Measurements from ENCODE around the gene ACVR1B. TPM values are rescaled to one million over a fixed set of nuclear protein-coding genes. Genes with fewer than 3 reads are reported as not detected.

ACVR1B gene
- total RNA-seq, 1 donor from 2014 or later = 34.9 TPM

DNA sequence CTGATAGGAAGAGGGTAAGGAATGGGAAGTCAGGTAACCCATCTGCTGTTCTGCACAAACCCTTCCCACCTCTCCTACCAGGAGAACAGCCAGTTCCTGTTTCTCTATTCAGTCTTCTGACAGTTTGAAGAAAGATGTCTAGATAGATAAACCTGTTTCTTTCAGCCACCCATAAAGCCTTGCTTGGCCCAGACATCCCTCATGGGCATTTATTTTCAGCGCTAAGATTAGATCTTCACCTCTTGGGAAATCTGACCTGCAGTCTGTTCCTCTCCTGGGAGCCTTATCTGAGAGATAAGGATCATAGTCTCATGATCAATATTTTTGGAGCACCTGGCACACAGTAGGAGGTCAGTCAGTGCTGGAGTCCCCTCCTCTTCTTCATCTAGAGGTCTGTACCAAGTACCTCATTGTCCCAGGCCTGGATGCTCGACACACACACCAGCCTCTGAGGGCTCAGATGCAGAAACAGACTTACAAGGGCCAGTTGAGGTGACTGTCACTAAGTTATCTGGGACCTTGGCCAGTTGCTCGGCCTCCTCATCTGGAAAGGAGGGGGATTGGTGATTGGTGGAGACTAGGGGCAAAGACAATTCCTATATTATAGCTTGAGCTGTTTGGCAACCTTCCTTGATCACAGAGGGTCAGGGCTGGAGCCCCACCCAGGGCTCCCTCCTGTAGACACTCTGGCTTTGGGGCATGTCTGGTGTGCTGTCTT lies 26.0 kb upstream of the ACVR1B start:
- ATAC-seq (no peak), DNase-seq (no peak)
- Histone ChIP-seq H3K27ac (peak overlapping the region; percentile 69), H3K36me3 (peaks cover 5% of the 10 kb centered on the region), H3K9me3 (no peaks in the 10 kb centered on the region), H3K4me1 (peaks cover 48% of the 10 kb centered on the region), H3K27me3 (ENCODE audit: low read depth) (no peaks in the 10 kb centered on the region), H3K4me3 (no peak overlapping the region)
- TF ChIP-seq, protein P1, sequence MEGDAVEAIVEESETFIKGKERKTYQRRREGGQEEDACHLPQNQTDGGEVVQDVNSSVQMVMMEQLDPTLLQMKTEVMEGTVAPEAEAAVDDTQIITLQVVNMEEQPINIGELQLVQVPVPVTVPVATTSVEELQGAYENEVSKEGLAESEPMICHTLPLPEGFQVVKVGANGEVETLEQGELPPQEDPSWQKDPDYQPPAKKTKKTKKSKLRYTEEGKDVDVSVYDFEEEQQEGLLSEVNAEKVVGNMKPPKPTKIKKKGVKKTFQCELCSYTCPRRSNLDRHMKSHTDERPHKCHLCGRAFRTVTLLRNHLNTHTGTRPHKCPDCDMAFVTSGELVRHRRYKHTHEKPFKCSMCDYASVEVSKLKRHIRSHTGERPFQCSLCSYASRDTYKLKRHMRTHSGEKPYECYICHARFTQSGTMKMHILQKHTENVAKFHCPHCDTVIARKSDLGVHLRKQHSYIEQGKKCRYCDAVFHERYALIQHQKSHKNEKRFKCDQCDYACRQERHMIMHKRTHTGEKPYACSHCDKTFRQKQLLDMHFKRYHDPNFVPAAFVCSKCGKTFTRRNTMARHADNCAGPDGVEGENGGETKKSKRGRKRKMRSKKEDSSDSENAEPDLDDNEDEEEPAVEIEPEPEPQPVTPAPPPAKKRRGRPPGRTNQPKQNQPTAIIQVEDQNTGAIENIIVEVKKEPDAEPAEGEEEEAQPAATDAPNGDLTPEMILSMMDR (IDR thresholded peaks at IDR 0.05) = no peak
- intact Hi-C loops (cut with DNase I) = no loop called here

DNA sequence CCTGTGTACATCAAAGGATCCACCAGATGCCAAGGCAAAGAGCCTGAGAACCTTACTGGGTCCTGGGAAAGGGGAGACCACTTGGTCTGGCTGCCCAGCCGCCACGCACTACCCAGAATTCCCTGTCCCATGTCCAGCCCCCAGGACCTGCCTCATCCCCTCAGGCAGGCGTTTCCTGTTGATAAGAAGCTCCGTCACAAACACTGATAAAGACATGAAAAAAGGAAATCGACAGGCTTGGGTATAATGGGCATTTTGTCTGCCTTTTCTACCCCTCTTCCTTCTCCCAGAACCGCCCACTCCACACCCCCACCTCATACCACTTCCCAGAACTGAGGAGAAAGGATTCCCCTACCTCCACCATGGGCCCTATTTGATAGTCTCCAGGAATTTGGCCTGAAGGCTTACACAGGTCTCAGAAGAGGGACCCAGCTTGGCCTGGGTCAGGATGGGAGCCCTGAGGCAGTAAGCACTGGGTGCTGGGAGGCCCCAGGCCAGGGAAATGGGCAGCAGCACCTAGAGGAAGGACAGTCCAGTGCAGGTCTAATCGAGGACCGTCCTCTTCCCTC lies 25.4 kb upstream of the ACVR1B start:
- H3K4me1 ChIP-seq = peaks cover 48% of the 10 kb centered on the region
- H3K36me3 ChIP-seq = no peaks in the 10 kb centered on the region
- peak overlapping the region; percentile 69 for H3K27ac ChIP-seq
- no peak overlapping the region for H3K4me3 ChIP-seq
- DNase-seq = no peak
- TF ChIP-seq, protein P1 (IDR thresholded peaks at IDR 0.05) = no peak
- H3K9me3 ChIP-seq = no peaks in the 10 kb centered on the region
- ATAC-seq = peak; percentile 2 to 22
- H3K27me3 ChIP-seq (ENCODE audit: low read depth) = no peaks in the 10 kb centered on the region
- intact Hi-C loops (cut with DNase I) = no loop called here

DNA sequence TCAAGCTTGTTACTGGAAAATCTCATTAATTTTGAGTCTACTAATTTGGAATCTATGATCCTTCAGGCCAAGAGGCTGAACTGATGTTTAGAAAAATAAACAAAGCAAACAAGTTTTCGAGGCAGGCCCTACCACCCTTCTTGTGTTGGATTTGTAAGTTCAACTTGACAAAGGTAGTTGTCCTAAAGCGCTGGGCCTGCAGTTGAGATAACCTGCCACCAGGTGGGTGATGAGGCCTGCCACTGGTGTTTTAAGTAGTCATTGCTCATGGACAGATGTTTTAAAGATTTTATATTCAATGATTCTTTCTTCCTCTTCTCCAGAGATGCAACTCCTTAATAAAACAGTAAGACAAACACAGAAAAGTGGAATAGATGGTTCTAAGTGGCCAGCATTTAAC lies 24.8 kb upstream of the ACVR1B start:
- no peak overlapping the region for H3K4me3 ChIP-seq
- TF ChIP-seq, protein P1 (IDR thresholded peaks at IDR 0.05) = peak; percentile 56
- ATAC-seq = no peak
- DNase-seq = no peak
- no peaks in the 10 kb centered on the region for H3K27me3 ChIP-seq (ENCODE audit: low read depth)
- no peaks in the 10 kb centered on the region for H3K36me3 ChIP-seq
- peaks cover 48% of the 10 kb centered on the region for H3K4me1 ChIP-seq
- H3K27ac ChIP-seq = peak overlapping the region; percentile 69
- no peaks in the 10 kb centered on the region for H3K9me3 ChIP-seq
- intact Hi-C loops (cut with DNase I) = no loop called here

GRCh38 chr12:51932218-51933076 lies 19.1 kb upstream of the ACVR1B start:
- H3K4me1 ChIP-seq = no peaks in the 10 kb centered on the region
- DNase-seq (no peak), ATAC-seq (peak; percentile 76 to 83)
- no peaks in the 10 kb centered on the region for H3K36me3 ChIP-seq
- H3K27ac ChIP-seq = no peak overlapping the region
- intact Hi-C loops (cut with DNase I) = no loop called here
- no peaks in the 10 kb centered on the region for H3K27me3 ChIP-seq (ENCODE audit: low read depth)
- no peak overlapping the region for H3K4me3 ChIP-seq
- TF ChIP-seq, protein P1 (IDR thresholded peaks at IDR 0.05) = no peak
- H3K9me3 ChIP-seq = no peaks in the 10 kb centered on the region

- H3K4me1 ChIP-seq = no peaks in the 10 kb centered on the region
- TF ChIP-seq, protein P1 (IDR thresholded peaks at IDR 0.05) = no peak
- no peaks in the 10 kb centered on the region for H3K9me3 ChIP-seq
- H3K27me3 ChIP-seq (ENCODE audit: low read depth) = no peaks in the 10 kb centered on the region
- DNase-seq (no peak), ATAC-seq (no peak)
- H3K4me3 ChIP-seq = no peak overlapping the region
- H3K27ac ChIP-seq = no peak overlapping the region
- intact Hi-C loops (cut with DNase I) = no loop called here
- H3K36me3 ChIP-seq = no peaks in the 10 kb centered on the region
Measured at GRCh38 chr12:51934080-51934479, 17.4 kb upstream of the ACVR1B start.
